IMR-90 (cell line): Measurements from ENCODE around the gene ZNRF4. TPM values are rescaled to one million over a fixed set of nuclear protein-coding genes. Genes with fewer than 3 reads are reported as not detected.

Experiments
- ATAC-seq: fragments of 200-7000 bp; cut with Tn5 transposase; 2 replicates; pipeline ENCODE4 v1.9.1; 2020; ENCODE audit warnings: low read depth, mild to moderate bottlenecking, moderate library complexity
- BruUV-seq: library from RNA; stranded (reverse); fragments of 400-500 nt; replicated peaks from 2 replicates; lab custom pipeline; 2021; lab: Mats Ljungman, UMichigan
- CTCF ChIA-PET: fragments of 300-600 bp; formaldehyde crosslinking; extraction: SDS; loops from one replicate; lab custom pipeline; 2021; ENCODE audit warnings: antibody characterized with exemption; lab: Yijun Ruan, JAX
- POLR2A ChIA-PET: fragments of 300-600 bp; sonication (Branson Sonifier 250); formaldehyde crosslinking; loops from one replicate; lab custom pipeline; 2022; ENCODE audit warnings: antibody characterized with exemption; ENCODE audit not compliant: unreplicated experiment; lab: Charles Lee
- DNase-seq: peaks from one replicate; pipeline ENCODE4 v3.0.0; 2013
- H2AFZ ChIP-seq: replicated peaks from 2 replicates; pipeline ENCODE3; 2013; ENCODE audit warnings: low read length, mild to moderate bottlenecking; ENCODE audit not compliant: poor library complexity
- H2AK5ac ChIP-seq: 2 replicates; pipeline ENCODE4 v1.6.1; 2013; ENCODE audit warnings: low read depth, low read length, inconsistent platforms
- H2AK9ac ChIP-seq: replicated peaks from 2 replicates; pipeline ENCODE3; 2013; ENCODE audit warnings: mild to moderate bottlenecking, low read depth, low read length, moderate library complexity; ENCODE audit not compliant: poor library complexity
- H2BK120ac ChIP-seq: 2 replicates; pipeline ENCODE4 v1.6.1; 2013; ENCODE audit warnings: low read depth, low read length, inconsistent platforms
- H2BK15ac ChIP-seq: 3 replicates; pipeline ENCODE4 v1.6.1; 2013; ENCODE audit warnings: low read depth, low read length, inconsistent platforms
- H2BK20ac ChIP-seq: 2 replicates; pipeline ENCODE4 v1.6.1; 2013; ENCODE audit warnings: low read depth, mild to moderate bottlenecking, inconsistent platforms, low read length, moderate library complexity
- H2BK5ac ChIP-seq: 2 replicates; pipeline ENCODE4 v1.6.1; 2013; ENCODE audit warnings: mild to moderate bottlenecking, low read depth, low read length, inconsistent platforms; ENCODE audit not compliant: poor library complexity, severe bottlenecking
- H3K14ac ChIP-seq: replicated peaks from 2 replicates; pipeline ENCODE4 v1.6.1; 2013; ENCODE audit warnings: low read depth, low read length, inconsistent platforms
- H3K18ac ChIP-seq: 2 replicates; pipeline ENCODE4 v1.6.1; 2013; ENCODE audit warnings: low read depth, low read length, control low read depth
- H3K23ac ChIP-seq: 2 replicates; pipeline ENCODE4 v1.6.1; 2013; ENCODE audit warnings: low read depth, low read length, inconsistent platforms
- H3K27ac ChIP-seq: 2 replicates; pipeline ENCODE4 v1.5.1; 2013; ENCODE audit warnings: mild to moderate bottlenecking, control low read depth, low read length; ENCODE audit not compliant: insufficient read depth
- H3K27me3 ChIP-seq: 2 replicates; pipeline ENCODE4 v1.6.1; 2013; ENCODE audit warnings: low read length; ENCODE audit not compliant: control insufficient read depth, insufficient read depth
- H3K36me3 ChIP-seq: 2 replicates; pipeline ENCODE4 v1.6.1; 2013; ENCODE audit warnings: low read length, mixed read lengths; ENCODE audit not compliant: control insufficient read depth, insufficient read depth
- H3K4ac ChIP-seq: 2 replicates; pipeline ENCODE4 v1.6.1; 2013; ENCODE audit warnings: low read depth, low read length, inconsistent platforms
- H3K4me1 ChIP-seq: 2 replicates; pipeline ENCODE4 v1.6.1; 2013; ENCODE audit warnings: low read length, mixed read lengths; ENCODE audit not compliant: control insufficient read depth, insufficient read depth
- H3K4me2 ChIP-seq: 2 replicates; pipeline ENCODE4 v1.6.1; 2013; ENCODE audit warnings: low read depth, mild to moderate bottlenecking, control low read depth, low read length, moderate library complexity
- H3K4me3 ChIP-seq: 2 replicates; pipeline ENCODE4 v1.5.1; 2013; ENCODE audit warnings: low read depth, mild to moderate bottlenecking, control low read depth, low read length, moderate library complexity; ENCODE audit not compliant: insufficient read depth
- H3K56ac ChIP-seq: 2 replicates; pipeline ENCODE4 v1.6.1; 2013; ENCODE audit warnings: low read length, inconsistent platforms; ENCODE audit not compliant: insufficient read depth; ENCODE audit errors: extremely low read depth
- H3K79me1 ChIP-seq, 2 experiments: 2 replicates each; pipeline ENCODE4 v1.6.1; 2013; ENCODE audit warnings: low read length in 2 of 2, inconsistent platforms in 1 of 2, low read depth in 1 of 2
- H3K9ac ChIP-seq: 2 replicates; pipeline ENCODE4 v1.6.1; 2013; ENCODE audit warnings: low read depth, low read length, control low read depth
- H3K9me1 ChIP-seq: 2 replicates; pipeline ENCODE4 v1.6.1; 2013; ENCODE audit warnings: low read length, inconsistent platforms; ENCODE audit not compliant: insufficient read depth
- H3K9me3 ChIP-seq: 2 replicates; pipeline ENCODE4 v1.6.1; 2013; ENCODE audit warnings: low read length; ENCODE audit not compliant: control insufficient read depth, insufficient read depth
- H4K20me1 ChIP-seq: 2 replicates; pipeline ENCODE4 v1.6.1; 2013; ENCODE audit warnings: low read length, inconsistent platforms; ENCODE audit not compliant: insufficient read depth
- H4K5ac ChIP-seq: 2 replicates; pipeline ENCODE4 v1.6.1; 2013; ENCODE audit warnings: mild to moderate bottlenecking, low read depth, low read length, control low read depth
- H4K8ac ChIP-seq, 2 experiments: 2 replicates each; pipeline ENCODE4 v1.6.1; 2013; ENCODE audit warnings: low read depth in 2 of 2, low read length in 2 of 2, control low read depth in 1 of 2, inconsistent platforms in 1 of 2
- H4K91ac ChIP-seq: 2 replicates; pipeline ENCODE4 v1.6.1; 2013; ENCODE audit warnings: low read depth, low read length, inconsistent platforms; ENCODE audit not compliant: insufficient read depth
- BHLHE40 ChIP-seq: fragments of 150-350 bp; IDR thresholded peaks from 2 replicates; pipeline ENCODE4 v1.6.1; 2016; ENCODE audit warnings: mild to moderate bottlenecking, low read depth, low read length
- NFE2L2 ChIP-seq: fragments of 150-350 bp; IDR thresholded peaks from 2 replicates; pipeline ENCODE4 v1.6.1; 2016; ENCODE audit warnings: low read depth, mild to moderate bottlenecking, low read length
- whole genome bisulfite sequencing, 2 experiments: methylation state at CpG; one replicate each; pipeline versions ENCODE4 v1.1.5 to v1.1.7; 2013; ENCODE audit warnings: missing lambda C conversion rate in 2 of 2; ENCODE audit not compliant: insufficient read length in 1 of 2; ENCODE audit errors: extremely low coverage in 2 of 2; 5-methylcytosine and 5-hydroxymethylcytosine counted together
- dilution Hi-C: fragments of 300-500 bp; cut with HindIII; formaldehyde crosslinking; loops from one replicate; pipeline ENCODE4 v1.14.3; 2018; ENCODE audit warnings: low sequenced_read_pairs; ENCODE audit not compliant: unreplicated experiment
- in situ Hi-C: fragments of 300-500 bp; cut with MboI; formaldehyde crosslinking; loops from 3 replicates; pipeline ENCODE4 v1.14.3; 2019; ENCODE audit warnings: low sequenced_read_pairs, inconsistent platforms, mixed read lengths
- intact Hi-C: fragments of 100-400 bp; cut with micrococcal nuclease; formaldehyde crosslinking; loops from 2 replicates; pipeline ENCODE4 v1.10.0; 2022
- polyA plus RNA-seq, 3 experiments: library from polyadenylated mRNA; depleted of rRNA; stranded (reverse); fragments of >200 nt; gene quantifications; 2 replicates each; pipeline ENCODE4 v1.2.3, GENCODE V29; 2012; ENCODE audit warnings: low replicate concordance in 1 of 3
- total RNA-seq: library from RNA; depleted of rRNA; stranded (reverse); fragments of >200 nt; gene quantifications from 2 replicates; pipeline ENCODE4 v1.2.3, GENCODE V29; 2012

Gene ZNRF4
- total and polyA plus RNA-seq, 2 of the 4 experiments (the other 2 are of a cell fraction): not detected

- Histone ChIP-seq H4K8ac (no peak overlapping the region), H4K91ac (no peak overlapping the region), H2BK120ac (no peak overlapping the region), H3K18ac (no peak overlapping the region), H3K27ac (no peak overlapping the region), H3K36me3 (no peaks in the 10 kb centered on the region), H3K4me2 (no peak overlapping the region), H2BK15ac (no peak overlapping the region), H3K4me3 (no peak overlapping the region), H2AFZ (no peak overlapping the region), H3K14ac (no peak overlapping the region), H3K4me1 (no peaks in the 10 kb centered on the region), H3K23ac (no peak overlapping the region), H2BK5ac (no peak overlapping the region), H4K5ac (no peak overlapping the region), H3K56ac (no peak overlapping the region), H3K9ac (no peak overlapping the region), H3K4ac (no peak overlapping the region), H2AK9ac (no peak overlapping the region), H3K79me1 (no peaks in the 10 kb centered on the region), H3K9me1 (no peaks in the 10 kb centered on the region), H3K9me3 (no peaks in the 10 kb centered on the region), H4K20me1 (no peaks in the 10 kb centered on the region), H2BK20ac (no peak overlapping the region), H3K27me3 (peaks cover 19% of the 10 kb centered on the region), H2AK5ac (no peak overlapping the region)
- ChIA-PET POLR2A (interaction anchor here (0.6 kb wide), 1 partner anchor 22 kb away, joined by 3 read pairs; no protein-coding TSS in a partner anchor), CTCF (no interaction called here)
- TF ChIP-seq BHLHE40 (no peak), NFE2L2 (no peak)
- ATAC-seq: no peak
- no CpG with 5 or more reads among the region's 5 CpGs for WGBS, 2 experiments
- no TSS peak for BruUV-seq
- intact Hi-C loops (no loop called here), in situ Hi-C loops (no loop called here), dilution Hi-C loops (no loop called here)
- DNase-seq: no peak
Measured at GRCh38 chr19:5443723-5444122, 11.5 kb upstream of the ZNRF4 start.
